ENCODE measurements around the gene PYGB. TPM values are rescaled to one million over a fixed set of nuclear protein-coding genes. Genes with fewer than 3 reads are reported as not detected.
"Not testable (repeated sequence)": the region's sequence is repeated elsewhere in the genome, so short reads cannot be mapped to it uniquely, and the experiment has no call there.

PYGB gene
- total RNA-seq, 1 experiment from 2014 or later, result 63.3 TPM

DNA sequence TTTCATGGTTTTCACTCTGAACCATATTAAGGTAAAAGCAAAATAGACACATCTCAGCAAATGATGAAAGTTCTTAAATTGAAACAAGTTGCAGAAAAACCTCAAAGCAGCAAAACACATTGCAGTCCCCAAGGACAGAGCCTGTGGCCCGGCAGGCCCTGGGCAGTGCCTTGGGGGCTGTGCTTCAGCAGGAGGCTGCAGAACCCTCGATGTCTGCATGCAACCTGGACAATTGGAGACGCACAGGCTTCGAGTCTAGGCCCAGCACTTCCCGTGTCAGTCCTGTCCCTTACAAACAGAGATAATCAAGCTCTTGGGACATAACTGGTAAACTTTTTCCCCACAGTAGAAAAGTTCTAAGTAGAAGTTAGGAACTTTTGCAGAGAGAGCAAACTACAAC is 9.2 kb downstream of the PYGB start:
- in situ Hi-C loops (cut with HindIII; ENCODE audit: low sequenced_read_pairs), result loop anchor here (10.0 kb wide), 1 partner anchor 52 kb away; no protein-coding TSS in a partner anchor
- no peak for DNase-seq (ENCODE audit: low spot score)

DNA sequence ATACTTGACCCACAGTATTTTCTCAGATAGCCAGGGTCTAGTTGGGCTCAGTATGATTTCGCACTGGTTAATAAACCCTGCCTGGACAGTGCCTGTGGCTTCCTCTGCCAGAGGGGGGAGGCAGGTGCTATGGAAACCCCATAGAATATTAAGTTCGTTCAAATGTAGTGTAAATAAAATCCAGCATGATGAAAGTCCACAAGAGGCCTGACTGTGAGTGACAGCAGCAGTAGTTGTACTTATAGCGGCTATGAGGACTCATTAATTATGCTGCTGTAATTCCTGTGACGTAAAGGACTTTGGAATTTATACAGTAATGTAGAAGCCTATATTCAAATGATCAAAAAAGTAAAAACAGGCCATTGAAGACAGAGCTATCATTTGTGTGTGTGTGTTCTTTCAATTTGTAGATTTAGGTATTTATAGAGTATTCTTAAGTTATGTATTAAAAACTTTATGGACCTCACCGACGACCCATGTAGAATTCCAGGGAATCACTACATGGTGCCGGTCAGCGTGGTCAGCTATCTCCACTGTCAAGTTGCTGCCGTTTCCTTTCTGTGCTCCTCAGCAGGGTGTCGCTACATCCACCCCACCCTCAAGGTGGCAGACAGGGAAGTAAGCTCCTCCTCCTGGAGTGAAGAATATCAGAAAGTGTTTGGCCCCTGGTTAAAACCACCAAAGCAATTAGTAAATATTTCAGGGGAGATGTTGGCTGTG is 10.0 kb downstream of the PYGB start:
- in situ Hi-C loops (cut with HindIII; ENCODE audit: low sequenced_read_pairs), result loop anchor here (10.0 kb wide), 1 partner anchor 53 kb away; no protein-coding TSS in a partner anchor
- DNase-seq (ENCODE audit: low spot score), result no peak

DNA sequence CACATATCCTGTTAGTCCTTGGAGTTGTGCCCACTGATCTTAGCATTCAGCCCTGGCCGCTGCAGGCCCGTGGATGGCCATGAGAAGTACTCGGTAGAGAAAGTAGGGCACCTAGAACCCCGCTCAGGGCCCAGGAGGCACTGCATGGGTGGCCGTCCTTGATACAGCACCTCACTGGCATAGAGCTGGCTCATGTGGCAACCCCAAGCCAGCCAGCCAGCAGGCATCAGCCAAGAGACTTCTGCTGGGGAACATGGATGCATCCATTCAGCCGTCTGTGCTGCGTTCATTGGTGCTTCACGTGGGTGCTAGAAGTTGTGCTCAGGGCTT is 10.6 kb downstream of the PYGB start:
- in situ Hi-C loops (cut with HindIII; ENCODE audit: low sequenced_read_pairs), result loop anchor here (10.0 kb wide), 1 partner anchor 54 kb away; no protein-coding TSS in a partner anchor
- peak; percentile 52 for DNase-seq (ENCODE audit: low spot score)

DNA sequence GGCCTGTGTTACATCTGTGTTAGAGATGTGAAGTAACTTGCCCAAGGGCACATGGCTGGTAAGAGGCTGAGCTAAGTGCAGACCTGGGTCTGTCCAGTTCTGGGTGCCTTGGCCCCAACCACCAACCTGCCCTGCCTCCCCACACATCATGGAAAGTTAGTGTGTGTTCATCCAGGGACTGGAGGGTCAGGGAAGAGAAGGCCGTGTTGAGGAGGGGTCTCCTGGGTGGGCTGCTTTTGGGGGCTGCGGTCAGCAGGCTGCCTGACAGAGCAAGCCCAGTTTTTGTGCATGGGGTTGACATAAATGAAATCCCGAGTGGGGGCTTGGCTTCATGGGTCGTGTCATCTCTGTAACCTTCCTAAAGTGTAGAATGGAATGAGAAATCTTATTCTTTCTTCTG is 10.9 kb downstream of the PYGB start:
- DNase-seq (ENCODE audit: low spot score), result no peak
- in situ Hi-C loops (cut with HindIII; ENCODE audit: low sequenced_read_pairs), result loop anchor here (10.0 kb wide), 1 partner anchor 54 kb away; no protein-coding TSS in a partner anchor

DNA sequence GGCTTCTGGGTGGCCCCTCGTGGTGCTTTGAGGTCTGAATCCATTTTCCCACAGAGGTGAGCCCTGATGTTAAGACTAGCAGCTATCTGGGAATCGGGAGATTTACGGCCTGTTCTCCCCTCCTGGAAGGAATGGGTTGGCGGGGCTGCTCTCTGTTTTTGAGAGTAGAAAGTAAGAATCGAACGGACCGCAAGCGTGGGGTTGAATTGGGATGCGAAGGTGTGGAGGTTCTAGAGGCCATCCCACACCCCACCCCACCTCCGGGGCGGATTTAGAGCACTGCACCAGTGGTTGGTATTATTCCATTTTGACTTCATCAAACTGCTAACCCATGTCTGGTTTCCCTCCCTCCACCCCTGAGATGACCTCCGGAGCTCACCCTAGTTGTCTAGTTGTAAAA is 11.5 kb downstream of the PYGB start:
- no peak for DNase-seq (ENCODE audit: low spot score)

DNA sequence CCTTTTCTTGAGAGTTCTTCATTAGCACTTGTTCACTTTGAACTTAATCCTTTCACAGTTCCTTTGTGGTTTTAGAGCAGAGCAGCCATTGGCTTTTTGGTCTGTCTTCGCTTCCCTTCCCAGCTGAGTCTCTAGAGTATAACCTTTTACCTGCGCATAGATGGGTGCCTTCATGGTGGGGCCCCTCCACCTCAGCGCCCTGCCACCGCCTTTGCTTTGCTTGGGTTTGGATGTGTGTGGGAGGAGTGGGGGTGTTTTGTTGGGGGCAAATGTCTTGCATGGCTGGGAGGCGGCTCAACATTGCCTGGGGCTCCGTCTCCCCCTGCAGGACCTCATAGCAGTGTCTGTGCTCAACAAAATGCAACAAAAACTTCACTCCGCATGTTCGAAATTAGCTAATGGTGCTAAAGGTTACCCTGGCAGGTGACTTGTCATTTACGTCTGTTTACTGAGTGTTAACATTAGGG is 11.9 kb downstream of the PYGB start:
- no peak for DNase-seq (ENCODE audit: low spot score)
- in situ Hi-C loops (cut with HindIII; ENCODE audit: low sequenced_read_pairs), result loop anchor here (10.0 kb wide), 1 partner anchor 55 kb away; no protein-coding TSS in a partner anchor

More for the DNA sequence above, 11.5 kb downstream of the PYGB start:
- in situ Hi-C loops (cut with HindIII; ENCODE audit: low sequenced_read_pairs), result loop anchor here (10.0 kb wide), 1 partner anchor 55 kb away; no protein-coding TSS in a partner anchor

DNA sequence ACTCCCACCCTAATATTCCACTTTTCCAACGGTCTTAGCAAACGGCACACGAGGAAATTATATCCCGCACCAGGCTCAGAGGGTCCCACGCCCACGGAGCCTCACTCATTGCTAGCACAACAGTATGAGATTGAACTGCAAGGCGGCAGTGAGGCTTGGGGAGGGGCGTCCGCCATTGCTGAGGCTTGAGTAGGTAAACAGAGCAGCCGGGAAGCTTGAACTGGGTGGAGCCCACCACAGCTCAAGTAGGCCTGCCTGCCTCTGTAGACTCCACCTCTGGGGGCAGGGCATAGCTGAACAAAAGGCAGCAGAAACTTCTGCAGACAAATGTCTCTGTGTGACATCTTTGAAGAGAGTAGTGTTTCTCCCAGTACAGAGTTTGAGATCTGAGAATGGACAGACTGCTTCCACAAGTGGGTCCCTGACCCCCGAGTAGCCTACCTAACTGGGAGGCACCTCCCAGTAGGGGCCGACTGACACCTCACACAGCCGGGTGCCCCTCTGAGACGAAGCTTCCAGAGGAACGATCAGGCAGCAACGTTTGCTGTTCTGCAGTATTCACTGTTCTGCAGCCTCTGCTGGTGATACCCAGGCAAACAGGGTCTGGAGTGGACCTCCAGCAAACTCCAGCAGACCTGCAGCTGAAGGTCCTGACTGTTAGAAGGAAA is 13.0 kb downstream of the PYGB start:
- DNase-seq (ENCODE audit: low spot score); in situ Hi-C loops (cut with HindIII; ENCODE audit: low sequenced_read_pairs): not testable (repeated sequence)

DNA sequence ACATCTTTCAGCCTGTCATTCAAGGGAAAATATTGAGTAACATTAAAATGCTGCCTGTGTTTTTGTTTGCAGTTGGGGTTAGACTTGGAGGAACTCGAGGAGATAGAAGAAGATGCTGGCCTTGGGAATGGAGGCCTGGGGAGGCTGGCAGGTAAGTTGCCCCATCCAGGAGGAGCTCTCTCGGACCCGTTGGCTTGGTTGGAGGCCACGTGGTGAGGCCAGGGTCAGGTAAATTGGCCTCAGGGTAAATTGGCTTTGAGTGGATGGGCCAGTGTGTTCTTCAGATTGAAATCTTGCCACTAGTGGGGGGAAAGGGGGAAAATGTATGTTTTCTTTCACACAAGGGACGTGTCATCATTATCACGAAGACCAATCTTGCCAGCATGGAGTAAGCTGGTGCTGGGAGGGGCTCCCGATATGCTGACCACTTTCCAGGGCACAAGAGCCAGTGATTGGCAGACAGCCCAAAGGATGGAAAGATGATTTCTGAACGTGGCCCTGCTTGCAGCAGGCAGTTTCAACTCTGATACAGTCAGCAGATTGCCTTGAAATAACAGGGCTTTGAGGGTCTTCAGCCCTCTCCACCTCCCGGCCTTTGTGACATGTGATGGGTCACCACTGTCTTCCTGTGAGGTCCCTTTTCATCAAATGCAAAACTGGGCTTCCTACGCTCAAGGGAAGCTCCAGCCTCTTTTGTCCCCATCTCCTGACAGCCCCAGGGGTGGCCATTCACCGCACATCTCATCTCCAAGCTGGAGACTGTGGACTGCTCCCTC is 21.4 kb downstream of the PYGB start:
- in situ Hi-C loops (cut with HindIII; ENCODE audit: low sequenced_read_pairs), result no loop called here
- DNase-seq (ENCODE audit: low spot score), result no peak

DNA sequence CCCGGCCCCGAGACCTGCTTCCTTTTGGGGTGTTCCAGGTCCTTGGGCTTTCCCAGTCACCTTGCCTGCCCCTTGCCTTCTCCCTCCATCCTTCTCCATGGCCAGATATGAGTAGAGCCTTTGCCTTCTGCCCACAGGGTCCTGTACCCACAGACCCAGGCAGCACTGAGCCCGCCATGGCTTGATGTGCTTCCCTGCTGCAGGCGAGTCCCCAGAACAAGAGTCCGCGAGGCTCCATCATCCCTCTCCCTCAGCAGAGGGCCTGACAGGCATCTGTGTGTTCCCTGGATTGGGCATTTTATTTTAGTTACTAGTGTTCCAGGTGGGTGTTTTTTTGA is 21.9 kb downstream of the PYGB start:
- in situ Hi-C loops (cut with HindIII; ENCODE audit: low sequenced_read_pairs), result no loop called here
- no peak for DNase-seq (ENCODE audit: low spot score)

DNA sequence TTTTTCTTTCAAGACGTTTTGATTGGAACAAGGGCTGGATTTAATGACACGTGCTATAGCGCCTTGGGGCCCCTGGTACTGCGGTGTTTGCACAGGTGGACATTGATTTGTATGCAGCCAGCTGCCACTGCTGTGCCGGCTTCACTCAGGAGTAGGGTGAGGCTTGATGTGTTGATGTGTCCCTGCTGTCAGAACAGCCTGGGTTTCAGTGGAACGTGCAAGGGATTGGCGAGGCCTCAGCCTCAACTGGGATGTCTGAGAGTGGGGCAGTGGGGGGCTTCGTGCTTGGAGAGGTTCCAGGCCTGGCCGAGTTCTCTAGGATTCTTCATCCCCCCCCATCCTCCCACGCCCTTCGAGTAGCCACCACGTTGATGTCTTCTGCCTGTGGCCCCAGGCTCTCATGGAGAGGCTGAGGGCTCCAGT is 23.0 kb downstream of the PYGB start:
- in situ Hi-C loops (cut with HindIII; ENCODE audit: low sequenced_read_pairs), result no loop called here
- no peak for DNase-seq (ENCODE audit: low spot score)

DNA sequence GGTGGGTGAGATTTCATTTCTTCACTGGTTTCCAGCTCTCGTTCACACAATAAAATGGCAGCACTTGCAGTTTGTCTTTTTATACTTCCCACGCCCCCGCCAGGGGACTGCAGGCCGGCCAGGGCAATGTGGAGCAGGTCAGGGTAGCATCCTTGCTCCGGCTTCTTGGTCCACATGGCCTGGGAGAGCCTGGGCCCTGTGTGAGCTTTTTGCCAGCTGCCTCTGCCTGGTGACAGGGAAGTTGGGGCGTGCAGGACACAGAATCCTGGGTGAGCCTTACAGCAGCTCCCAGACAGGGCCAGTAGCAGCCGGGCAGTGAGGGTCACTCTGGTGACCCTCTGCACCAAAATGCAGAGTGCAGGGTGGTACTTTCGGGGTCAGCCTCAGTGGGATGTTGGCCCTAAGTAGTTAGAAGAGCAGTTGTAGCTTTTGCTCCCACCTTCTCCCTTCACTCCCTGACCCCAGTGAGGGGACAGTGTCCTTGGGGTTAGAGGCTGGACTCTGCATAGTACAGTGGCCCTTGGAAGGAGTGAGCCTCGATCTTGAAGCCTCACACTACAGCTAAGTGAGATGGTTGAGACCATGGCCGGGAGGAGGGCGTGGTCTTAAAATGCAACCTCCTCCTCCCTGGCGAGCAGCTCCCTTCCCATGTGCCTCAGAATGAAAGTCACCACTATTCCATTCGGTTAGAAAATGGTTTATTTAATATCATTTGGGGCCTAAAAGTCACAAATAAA is 23.8 kb downstream of the PYGB start:
- in situ Hi-C loops (cut with HindIII; ENCODE audit: low sequenced_read_pairs), result no loop called here
- no peak for DNase-seq (ENCODE audit: low spot score)

DNA sequence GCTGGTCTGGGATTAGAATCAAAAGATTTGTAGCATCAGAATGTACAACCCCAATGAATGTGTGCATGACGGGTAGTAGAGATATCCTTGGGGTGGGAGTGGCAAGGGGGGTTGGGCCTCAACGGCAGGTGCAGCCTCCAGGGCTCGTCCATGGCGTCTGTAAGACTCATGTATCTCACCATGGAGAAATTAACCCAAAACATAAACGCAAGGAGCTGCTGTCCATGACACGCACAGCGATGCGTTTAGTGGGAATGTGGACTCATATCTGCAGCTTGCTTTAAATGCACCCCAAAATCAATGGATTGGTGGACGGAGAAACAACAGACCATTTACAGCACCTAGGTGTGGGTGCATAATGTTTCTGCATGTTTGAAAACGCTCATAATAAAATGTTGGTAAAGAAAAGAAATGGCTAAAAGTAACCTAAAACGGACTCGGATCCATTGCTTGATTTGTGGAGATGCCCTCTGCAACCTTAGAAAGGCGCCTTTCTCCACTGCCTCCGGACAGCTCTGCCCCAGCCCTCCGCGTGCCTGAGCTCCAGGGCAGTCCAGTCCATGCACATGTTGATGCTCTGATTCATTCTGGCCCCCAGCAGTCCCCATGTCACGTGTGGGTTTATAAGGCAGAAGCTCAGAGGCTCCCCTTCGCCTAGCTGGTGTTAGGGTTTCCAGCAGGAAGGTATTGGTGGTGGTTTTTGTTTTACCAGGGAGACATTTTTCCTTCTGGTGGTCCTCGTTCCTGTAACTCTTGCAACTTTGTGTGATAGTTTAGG is 24.5 kb downstream of the PYGB start:
- no peak for DNase-seq (ENCODE audit: low spot score)
- in situ Hi-C loops (cut with HindIII; ENCODE audit: low sequenced_read_pairs), result no loop called here

DNA sequence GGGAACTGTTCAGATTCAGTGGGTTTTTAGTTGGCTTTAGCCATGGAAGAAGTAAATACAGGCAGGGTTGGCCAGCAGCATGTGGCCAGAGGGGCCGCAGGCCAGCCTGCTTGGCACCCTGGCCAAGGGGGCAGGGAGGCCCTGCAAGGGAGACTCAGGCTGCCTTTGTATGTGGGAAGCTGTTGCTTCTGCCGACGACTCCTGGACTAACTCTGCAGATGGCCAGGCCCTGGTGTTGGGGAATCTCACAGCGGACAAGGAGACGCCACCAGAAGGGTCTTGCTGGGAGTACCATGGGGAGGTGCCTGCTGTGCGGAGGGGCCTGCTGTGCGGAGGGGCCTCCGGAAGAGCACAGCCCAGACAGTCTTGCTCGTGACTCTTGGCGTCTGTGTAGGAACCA is 25.2 kb downstream of the PYGB start:
- in situ Hi-C loops (cut with HindIII; ENCODE audit: low sequenced_read_pairs), result no loop called here
- DNase-seq (ENCODE audit: low spot score), result no peak

DNA sequence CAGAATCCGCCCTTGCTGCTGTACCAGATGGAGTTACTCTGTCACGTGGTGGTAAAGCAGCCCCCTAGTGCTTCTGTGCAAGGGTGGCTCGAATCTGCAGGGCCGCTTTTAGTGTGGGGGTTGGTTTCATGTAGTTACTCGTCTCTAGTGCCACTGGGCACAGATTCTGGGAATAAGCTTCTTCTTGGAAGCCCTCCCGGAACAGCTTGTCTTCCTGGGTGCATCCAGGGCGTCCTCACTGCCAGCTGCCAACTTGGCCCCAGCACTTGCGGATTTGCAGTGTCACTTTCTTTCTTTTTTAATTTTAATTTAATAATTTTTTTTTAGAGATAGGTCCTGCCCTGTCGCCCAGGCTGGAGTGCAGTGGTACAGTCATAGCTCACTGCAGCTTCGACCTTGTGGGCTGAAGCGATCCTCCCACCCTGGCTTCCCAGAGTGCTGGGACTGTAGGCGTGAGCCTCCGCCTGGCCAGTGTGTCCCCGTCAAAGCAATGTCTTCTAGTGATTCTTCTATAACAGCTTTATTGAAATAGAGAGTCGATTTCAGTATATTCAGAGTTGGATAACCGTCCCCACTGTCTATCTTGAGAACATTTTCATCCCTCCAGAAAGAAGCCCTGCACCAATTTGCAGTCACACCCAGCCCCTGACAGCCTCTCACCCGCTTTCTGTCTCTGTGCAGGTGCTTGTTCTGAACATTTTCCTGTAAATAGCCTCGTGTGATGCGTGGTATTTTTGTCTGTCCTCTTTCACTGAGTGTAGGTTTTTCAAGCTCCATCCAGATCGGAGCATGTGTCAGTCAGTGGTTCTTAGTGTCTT is 25.9 kb downstream of the PYGB start:
- DNase-seq (ENCODE audit: low spot score), result peak; percentile 82
- in situ Hi-C loops (cut with HindIII; ENCODE audit: low sequenced_read_pairs), result no loop called here

DNA sequence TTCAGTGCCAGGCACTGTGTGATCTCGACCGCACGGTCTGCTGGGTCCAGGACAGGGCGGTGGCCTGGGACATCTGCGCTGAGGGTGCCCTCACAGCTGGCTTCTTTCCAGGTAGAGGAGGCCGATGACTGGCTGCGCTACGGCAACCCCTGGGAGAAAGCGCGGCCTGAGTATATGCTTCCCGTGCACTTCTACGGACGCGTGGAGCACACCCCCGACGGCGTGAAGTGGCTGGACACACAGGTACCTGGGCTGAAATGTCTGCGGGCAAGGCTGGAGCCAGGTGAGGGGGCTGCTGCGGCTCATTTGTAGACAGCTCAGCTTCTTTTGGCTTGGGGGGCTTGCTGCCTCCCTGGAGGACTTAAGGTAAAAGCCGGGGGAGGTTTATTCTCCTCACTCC is 26.6 kb downstream of the PYGB start:
- no peak for DNase-seq (ENCODE audit: low spot score)

DNA sequence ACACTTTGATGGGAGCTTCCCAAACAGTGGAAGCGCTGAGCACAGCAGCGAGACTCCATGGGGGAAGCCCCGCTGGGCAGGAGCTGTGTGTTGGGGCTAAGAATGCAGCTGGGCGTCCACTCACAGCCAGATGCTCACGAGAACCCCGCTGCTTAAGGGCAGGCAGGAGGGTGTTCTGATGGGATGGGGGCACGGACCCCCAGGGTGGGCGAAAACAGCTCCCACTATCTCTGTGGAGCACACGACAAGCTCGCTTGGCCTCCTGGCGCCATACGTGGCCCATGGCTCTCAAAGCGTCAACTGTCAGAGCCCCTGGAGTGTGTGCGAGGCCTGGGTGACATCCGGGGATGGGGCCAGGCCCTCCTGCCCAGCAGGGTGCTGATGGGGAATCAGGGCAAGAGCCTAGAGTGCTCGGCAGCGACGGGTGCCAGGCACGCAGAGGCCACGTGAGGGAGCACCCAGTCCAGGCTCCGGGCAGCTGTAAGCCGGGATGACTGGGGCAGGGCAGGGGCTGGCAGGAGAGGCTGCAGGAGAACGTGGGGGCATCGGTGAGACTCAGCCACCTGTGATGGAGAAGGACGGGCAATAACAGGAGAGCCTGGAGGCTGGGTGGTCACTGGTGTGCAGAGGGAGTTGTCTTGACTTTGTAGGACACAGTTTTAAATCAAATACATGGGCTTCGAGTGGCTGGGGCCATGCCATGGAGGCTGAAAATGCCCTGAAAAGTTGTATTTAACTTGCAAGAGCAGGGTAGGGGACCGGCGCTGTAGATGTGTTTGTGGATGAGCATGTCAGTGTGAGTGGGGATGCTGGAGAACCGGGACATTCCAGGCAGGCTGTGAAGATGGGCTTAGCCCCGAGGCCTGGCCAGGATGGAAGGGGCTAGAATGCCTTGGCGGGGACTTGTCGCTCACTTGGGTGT is 27.3 kb downstream of the PYGB start:
- in situ Hi-C loops (cut with HindIII; ENCODE audit: low sequenced_read_pairs), result no loop called here
- no peak for DNase-seq (ENCODE audit: low spot score)

More for the DNA sequence above, 26.6 kb downstream of the PYGB start:
- in situ Hi-C loops (cut with HindIII; ENCODE audit: low sequenced_read_pairs), result no loop called here
